ENCODE data around the gene PLAU.

GRCh38 chr10:73879296-73880173 lies 31.4 kb upstream of the PLAU start:
- TF ChIP-seq RFX5 (IDR thresholded peaks at IDR 0.05; ENCODE audit: low read depth, low read length) (peak; percentile 55; the same call in 1 of the 2 replicates), EZH2 (IDR thresholded peaks at IDR 0.05; ENCODE audit: borderline replicate concordance, low read depth, low read length) (no peak), E2F5 (CRISPR knock-in tag; IDR thresholded peaks at IDR 0.05) (no peak; the same call in 1 of the 2 replicates), ELF1 (tag; IDR thresholded peaks at IDR 0.05) (peak; percentile 80), USF2 (CRISPR knock-in tag; IDR thresholded peaks at IDR 0.05) (no peak), SP1 (CRISPR knock-in tag; IDR thresholded peaks at IDR 0.05) (peak; percentile 75), ADNP (tag; IDR thresholded peaks at IDR 0.05) (no peak), MAFK (IDR thresholded peaks at IDR 0.05; ENCODE audit: low read length) (peak; percentile 36; the same call in 1 of the 2 replicates), ZFX (CRISPR knock-in tag; IDR thresholded peaks at IDR 0.05) (no peak), TBP (optimal IDR thresholded peaks at IDR 0.05; ENCODE audit: low read depth, low read length) (peak; percentile 50)

Measured in K562 (cell line).